SHP77 treated with DMSO at 0.1 percent for 48 hours (cell line): ENCODE measurements around the gene CHID1.
A peak's percentile ranks its signal among the peaks of the same experiment; 100 is the strongest.

Experiments
- DNase-seq: peaks from one replicate; lab custom pipeline; 2025; lab: John Stamatoyannopoulos, UW

Gene CHID1

DNA sequence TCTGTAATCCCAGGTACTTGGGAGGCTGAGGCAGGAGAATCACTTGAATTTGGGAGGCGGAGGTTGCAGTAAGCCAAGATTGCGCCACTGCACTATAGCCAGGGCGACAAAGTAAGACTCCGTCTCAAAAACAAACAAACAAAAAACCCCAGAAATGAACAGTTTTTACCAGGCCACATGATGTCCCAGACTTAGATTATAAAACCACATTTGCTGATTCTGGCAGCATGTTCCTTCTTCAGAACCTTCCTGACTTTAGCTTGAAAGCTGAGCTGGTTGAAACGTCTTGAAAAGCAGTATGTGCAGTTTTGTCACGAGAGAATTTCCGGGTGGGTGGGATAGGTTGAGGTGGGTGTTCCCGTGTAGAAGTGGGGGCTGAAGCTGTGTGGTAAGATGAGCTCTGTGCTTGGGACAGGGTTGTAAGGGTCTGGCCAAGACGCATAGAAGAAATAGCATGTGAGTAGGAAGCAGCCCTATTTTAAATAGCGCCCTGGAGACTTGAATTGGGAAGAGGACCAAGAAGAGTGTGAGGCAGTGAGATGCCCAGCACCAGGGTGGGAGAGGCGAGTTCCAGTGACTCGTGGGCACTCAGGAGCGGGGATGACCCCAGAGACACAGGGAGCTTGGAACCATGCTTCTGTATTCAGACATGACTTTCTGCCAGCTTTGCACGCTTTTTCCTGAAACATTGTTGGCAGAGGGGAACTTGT lies 22.7 kb upstream of the CHID1 start:
- DNase-seq, result no peak

GRCh38 chr11:932435-932834 lies 21.8 kb upstream of the CHID1 start:
- DNase-seq, result no peak

GRCh38 chr11:931385-931784 lies 20.8 kb upstream of the CHID1 start:
- DNase-seq, result no peak

- no peak for DNase-seq
Measured at GRCh38 chr11:929405-929804, 18.8 kb upstream of the CHID1 start.

GRCh38 chr11:928786-929185 lies 18.2 kb upstream of the CHID1 start:
- DNase-seq, result no peak

DNA sequence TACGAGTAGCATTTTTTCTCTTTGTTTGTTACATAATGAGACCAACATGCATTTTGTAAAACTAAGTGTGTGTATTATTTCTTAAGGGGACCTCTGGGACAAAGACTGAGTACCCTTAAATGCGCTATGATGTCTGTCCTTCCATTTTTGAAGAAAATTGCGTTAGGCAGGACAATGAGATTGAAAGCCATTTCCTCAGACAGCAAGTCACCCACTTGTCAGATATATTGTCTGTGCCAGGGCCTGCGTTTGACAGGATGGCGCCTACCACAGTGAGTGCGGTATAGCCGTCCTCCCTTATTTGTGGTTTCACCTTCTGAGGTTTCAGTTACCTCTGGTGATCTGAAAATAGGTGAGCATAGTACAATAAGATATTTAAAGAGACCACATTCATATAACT lies 17.3 kb upstream of the CHID1 start:
- DNase-seq, result no peak

GRCh38 chr11:926341-926916 lies 15.8 kb upstream of the CHID1 start:
- no peak for DNase-seq

- DNase-seq, result peak; percentile 8
Measured at GRCh38 chr11:925496-926301, 15.1 kb upstream of the CHID1 start, which contains the start of gene AP2A2. TSS of gene AP2A2 (plus strand) at chr11:925870. CDS start at chr11:926022, 152 bp downstream.

DNA sequence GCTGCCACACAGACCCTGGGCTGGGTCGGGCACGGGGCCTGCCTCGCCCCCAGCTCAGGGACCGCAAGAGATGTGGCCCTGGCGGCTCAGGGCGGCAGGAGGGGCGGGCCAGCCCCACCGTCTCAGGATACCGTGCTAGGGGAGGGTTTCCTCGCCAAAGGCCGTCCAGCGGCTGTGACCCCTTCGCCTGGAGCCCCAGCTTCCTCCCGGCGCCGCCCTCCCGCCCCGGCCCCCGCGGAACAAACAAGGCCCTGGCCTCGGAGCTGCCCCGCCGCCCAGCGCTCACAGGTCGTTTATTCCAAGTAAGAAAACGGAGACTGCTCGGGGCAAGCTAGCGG lies 14.5 kb upstream of the CHID1 start:
- DNase-seq, result no peak

DNA sequence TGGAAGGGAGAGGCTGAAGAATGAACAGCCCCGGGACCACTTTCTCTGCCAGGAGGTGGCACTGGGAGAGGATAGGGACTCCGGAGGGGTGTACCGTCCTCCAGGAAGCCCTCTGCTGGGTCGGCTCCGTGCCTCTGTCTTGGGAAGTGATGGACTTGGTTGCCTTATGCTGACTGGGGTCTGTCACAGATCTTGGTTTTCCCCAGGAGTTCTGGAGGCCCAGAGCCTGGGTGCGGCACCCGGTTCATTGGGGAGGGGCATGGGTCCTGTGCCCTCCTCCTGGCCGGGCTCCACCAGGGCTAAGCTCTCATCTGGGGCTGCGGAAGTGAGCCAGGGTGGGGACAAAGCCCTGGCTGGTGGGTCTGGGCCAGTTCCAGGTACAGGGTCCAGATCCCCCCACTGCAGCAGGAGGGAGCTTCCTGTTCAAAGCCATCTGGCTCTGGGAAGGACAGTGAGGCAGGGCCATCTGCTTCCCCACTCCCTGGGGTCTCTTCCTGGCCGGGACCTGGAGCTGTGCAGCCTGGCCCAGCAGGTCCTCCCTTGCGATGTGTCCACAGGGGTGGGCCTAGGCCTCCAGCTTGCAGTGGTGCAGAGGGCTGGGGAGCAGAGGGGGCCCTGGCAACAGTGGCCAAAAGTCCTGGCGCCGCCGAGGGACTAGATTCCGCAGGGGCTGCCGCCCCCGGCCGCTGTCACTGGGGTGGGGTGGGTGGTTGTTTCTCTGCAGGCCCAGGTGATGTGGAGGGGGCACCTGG lies 14.0 kb upstream of the CHID1 start:
- DNase-seq, result no peak

- DNase-seq, result no peak
Measured at GRCh38 chr11:923691-924405, 13.2 kb upstream of the CHID1 start.

DNA sequence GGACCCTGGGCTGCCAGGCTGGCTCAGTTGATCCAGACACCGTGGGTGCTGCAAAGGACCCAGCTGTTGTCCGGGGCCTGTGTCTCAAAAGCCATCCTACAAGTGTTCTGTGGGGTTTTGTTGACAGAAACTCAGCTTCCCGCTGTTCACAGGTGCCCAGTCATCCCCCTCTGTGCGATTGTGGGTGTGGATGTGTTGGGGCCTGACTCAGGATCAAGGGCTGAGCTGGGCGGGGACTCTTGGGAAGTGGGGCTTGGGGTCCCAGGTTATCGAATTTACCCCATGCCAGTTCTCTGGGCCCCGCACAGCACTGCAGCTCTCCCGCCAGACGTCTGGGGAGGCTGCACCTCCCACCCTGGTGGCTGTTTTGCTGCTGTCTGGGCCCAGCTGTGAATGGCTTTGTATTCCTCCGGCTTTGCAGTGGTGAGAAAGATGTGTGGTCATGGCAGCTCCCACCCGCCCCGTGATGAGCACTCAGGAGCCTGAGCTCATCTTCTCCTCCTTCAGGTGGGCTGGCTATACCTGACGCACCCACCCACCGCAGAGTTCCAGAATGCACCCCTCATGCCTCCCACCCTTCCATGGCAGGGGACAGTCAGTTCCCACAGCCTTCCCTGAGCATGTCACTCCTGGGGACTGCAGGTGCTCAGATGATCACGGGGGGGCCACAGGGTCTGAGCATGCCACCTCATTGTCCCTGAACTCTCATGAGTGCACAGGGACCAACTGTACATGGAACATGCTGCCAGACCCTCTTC lies 11.5 kb upstream of the CHID1 start:
- DNase-seq, result no peak

DNA sequence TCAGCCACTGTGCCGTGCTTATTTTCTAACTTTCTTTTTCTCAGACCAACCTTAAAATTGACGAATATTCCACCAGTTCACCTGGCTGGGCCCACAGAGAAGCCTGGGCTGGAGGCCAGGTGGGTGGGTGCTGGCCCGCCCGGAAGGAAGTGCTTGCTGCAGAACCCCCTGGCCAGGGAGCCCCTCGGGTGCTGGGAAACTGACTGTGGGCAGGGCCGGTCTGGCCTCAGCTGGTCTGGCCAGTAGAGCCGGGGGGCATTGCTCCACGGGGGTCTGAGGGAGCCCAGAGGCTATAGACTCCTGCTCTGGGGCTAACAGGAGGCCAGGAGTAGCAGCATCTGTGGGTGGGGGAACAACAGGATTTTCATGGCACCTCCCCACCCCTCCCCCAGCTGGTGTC lies 6.8 kb upstream of the CHID1 start:
- no peak for DNase-seq

GRCh38 chr11:914747-915501 lies 4.3 kb upstream of the CHID1 start:
- DNase-seq, result no peak

GRCh38 chr11:914204-914603 lies 3.6 kb upstream of the CHID1 start:
- DNase-seq, result no peak

DNA sequence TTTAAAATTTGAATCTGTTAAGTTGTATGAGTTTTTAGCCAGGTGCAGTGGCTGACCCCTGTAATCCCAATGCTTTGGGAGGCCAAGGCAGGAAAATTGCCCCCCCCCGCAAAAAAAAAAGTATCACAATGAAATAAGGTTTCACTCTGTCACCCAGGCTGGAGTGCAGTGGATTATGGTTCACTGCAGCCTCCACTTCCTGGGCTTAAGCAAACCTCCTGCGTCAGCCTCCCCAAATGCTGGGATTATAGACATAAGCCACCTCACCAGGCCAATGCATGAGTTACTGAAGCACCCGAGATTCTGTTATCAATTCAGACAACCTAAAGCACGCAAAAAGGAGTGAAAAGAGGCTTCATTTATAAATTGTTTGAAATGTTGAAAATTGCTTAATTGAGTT lies 2.4 kb upstream of the CHID1 start:
- DNase-seq, result no peak

GRCh38 chr11:912266-912665 lies 1.7 kb upstream of the CHID1 start:
- DNase-seq, result no peak

DNA sequence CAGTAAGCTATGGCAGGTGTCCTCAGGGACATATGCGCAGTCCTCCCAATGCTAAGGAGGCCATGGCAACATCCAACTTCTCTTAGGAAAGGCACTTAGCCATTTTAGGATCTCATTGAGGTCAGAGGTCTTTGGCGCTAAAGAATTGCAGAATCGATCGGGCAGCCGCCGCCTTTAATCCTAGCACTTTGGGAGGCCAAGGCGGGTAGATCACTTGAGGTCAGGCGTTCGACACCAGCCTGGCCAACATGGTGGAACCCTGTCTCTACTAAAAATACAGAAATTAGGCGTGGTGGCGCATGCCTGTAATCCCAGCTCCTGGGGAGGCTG lies 1.2 kb upstream of the CHID1 start:
- no peak for DNase-seq

DNA sequence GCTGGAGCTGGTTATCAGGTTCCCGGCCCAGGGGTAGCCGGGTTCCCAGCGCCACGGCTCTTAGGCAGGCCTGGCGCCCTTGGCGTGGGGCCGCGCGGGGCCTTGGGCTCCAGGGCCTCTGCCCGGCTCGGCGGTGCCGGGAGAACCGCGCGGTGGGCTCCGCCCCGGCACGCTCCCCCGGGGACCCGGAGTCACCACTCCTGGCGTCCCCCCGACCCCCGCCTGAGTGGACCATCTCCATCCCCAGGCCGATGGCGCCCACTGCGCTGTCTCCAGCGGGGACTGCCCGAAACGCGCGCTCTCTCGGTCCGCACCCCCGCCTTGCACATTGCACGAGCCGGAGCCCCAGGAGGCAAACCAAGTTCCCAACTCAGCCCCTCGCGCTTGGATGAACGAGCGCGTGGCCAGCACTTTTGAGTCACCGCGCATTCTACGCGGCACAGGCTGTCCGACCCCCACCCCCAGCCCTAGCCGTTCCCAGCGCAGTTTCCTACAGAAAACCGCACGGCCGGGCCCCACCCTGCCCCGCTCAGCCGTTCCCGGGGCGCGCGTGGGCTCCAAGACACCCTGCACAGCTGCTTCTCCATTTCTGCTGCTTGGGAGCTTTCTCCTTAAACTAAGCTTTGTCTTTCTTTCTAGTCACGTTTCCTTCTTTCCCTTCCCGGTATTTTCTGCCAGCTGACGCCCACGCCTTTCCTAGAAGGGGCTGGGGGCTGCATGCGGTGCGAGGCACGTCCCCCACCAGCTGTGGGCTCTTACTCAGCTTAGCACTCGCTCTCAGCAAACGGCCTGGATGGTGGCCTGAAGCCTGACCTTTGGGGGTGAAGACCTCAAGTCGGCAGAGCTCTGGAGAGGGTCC lies 650 bp upstream of the CHID1 start:
- no peak for DNase-seq
